8988T (cell line): ENCODE results near the gene SLC16A10.

Experiments used
- DNase-seq: peaks from one replicate; pipeline ENCODE4 v3.0.0; 2011

SLC16A10 gene

GRCh38 chr6:111265842-111266241 is 178.5 kb downstream of the SLC16A10 start:
- no peak for DNase-seq

- DNase-seq = no peak
These were observed 179.0 kb downstream of the SLC16A10 start for GRCh38 chr6:111266276-111266675.

DNA sequence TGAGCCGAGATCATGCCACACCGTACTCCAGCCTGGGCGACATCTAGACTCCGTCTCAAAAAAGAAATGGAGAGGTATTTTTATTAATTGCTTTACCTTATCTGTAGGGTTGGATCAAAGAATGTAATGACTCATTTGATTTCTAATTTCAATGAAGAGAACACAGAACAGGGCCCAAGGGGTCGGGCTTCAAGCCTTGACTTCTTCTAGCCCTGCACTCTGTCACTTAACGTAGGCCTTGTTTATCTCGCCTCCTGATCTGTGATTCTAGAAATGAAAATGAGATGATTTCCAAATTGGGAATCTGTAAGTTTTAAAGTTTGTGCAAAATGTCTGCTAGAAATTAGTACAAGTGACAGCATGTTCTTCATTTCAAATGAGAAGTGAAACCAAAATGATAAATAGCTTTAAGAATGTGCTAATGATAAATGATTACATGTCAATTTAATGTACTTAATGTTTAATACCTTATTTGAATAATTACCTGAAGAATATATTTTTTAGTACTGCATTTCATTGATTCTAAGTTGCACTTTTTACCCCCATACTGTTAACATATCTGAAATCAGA is 180.5 kb downstream of the SLC16A10 start:
- no peak for DNase-seq

- DNase-seq = no peak
These were observed 182.2 kb downstream of the SLC16A10 start for GRCh38 chr6:111269401-111269970.

GRCh38 chr6:111270121-111270520 is 182.8 kb downstream of the SLC16A10 start:
- no peak for DNase-seq

DNA sequence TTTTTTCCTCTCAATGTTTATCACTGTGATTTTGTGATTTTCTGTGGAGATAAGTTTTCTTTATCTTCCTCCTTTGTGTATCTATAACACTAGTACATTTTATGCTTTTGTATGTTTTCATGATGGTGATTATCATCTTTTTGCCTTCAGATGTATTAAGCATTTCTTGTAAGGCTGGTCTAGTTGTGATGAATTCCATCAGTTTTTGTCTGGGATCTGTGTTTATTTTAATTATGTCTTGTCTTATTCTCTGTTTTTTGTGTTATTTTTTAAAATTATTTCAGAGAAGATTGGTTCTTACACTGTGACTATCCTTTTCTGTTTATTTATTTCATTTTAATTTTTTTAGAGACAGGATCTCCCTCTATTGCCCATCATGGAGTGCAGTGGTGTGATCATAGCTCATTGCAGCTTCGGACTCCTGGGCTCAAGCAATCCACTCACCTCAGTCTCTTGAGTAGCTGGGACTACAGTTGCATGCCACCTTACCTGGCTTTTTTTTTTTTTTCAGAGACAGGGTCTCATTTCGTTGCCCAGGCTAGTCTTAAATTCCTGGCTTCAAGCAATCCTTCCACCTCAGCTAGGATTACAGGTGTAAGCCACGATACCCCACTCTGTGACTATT is 187.4 kb downstream of the SLC16A10 start:
- DNase-seq = no peak

GRCh38 chr6:111276335-111276734 is 189.0 kb downstream of the SLC16A10 start:
- no peak for DNase-seq

DNA sequence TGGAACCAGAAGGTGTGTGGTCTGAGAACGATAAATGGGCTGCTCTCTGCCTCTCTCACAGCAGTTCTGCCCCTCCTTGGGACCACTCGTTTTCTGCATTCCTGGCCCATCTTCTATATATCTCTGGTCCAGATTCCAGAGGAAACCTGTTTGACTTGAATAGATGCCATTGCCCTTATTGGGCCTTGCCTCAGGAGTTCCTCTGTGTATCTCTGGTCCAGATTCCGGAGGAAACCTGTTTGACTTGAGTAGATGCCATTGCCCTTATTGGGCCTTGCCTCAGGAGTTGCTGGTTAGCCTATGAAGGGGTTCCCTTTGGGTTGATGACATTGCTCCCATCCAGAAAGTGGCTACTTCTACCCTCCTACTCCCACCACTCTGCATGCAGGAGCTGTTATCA is 189.4 kb downstream of the SLC16A10 start:
- no peak for DNase-seq

DNA sequence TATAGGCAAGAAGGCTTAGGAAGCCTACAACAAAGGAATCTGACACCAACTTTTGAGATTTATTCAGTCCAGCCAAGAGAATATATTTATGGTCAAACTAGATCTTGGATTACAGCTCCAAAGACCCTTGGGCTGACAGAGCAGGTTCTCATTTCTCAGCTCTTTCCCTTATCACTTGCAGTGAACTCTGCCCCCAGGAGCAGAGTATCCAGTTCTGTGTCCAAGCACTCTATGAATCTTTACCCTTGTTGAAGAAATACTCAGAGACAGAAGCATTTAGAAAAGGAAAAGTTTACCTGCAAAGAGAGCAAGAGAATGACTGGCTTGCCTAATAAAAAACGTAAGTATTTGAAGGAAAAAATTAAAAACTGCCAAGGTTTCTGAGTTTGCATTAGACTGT is 190.5 kb downstream of the SLC16A10 start:
- DNase-seq = no peak

DNA sequence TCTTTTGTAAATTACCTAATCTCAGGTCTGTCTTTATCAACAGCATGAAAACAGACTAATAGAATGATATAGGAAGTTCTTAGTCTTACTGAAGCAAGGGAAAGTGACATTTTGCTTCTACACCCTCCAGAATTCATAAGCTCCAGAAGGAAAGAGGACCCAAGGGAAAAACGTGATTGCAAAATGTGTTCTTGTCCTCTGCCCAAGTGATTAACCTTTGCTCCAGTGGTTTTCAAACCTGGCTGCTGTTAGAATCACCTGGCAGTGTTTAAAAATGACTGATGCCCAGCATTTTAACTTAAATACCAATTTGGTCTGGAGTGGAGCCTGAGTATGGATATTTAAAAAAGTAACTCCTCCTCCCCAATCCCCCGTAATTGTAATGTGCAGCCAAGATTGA is 191.4 kb downstream of the SLC16A10 start:
- DNase-seq = no peak

GRCh38 chr6:111280445-111280955 is 193.2 kb downstream of the SLC16A10 start:
- no peak for DNase-seq
